ENCODE results near the gene DYNC1I1.

DYNC1I1 gene

GRCh38 chr7:96143495-96144259, 371.3 kb downstream of the DYNC1I1 start:
- no peak for DNase-seq (ENCODE audit: low read depth in 3 of 3)

GRCh38 chr7:96144260-96144526, 371.8 kb downstream of the DYNC1I1 start:
- no peak for DNase-seq (ENCODE audit: low read depth in 3 of 3)

All from stimulated activated CD4-positive, alpha-beta T cell treated with anti-CD3 and anti-CD28 coated beads, TNF-alpha, amount 100 ng/mL, for 24 hours (primary cell).